ENCODE measurements around the gene OGFOD1.

GRCh38 chr16:56423584-56424403 is 27.6 kb upstream of the OGFOD1 start:
- TF ChIP-seq CTCF (IDR thresholded peaks at IDR 0.05) (no peak), POLR2A (IDR thresholded peaks at IDR 0.05; ENCODE audit: low read depth) (no peak), EP300 (IDR thresholded peaks at IDR 0.05) (no peak), POLR2AphosphoS5 (IDR thresholded peaks at IDR 0.05) (no peak)

All from esophagus muscularis mucosa (tissue), 4 donors.